HCT116 (cell line): Measurements from ENCODE around the gene VTI1A. TPM values are rescaled to one million over a fixed set of nuclear protein-coding genes. Genes with fewer than 3 reads are reported as not detected.

Source experiments
- ATAC-seq: fragments of 200-7000 bp; cut with Tn5 transposase; 2 replicates; pipeline ENCODE4 v1.9.1; 2020; ENCODE audit warnings: mild to moderate bottlenecking, moderate library complexity
- BruUV-seq: library from RNA; stranded (reverse); fragments of 400-500 nt; replicated peaks from 2 replicates; lab custom pipeline; 2021; lab: Mats Ljungman, UMichigan
- CTCF ChIA-PET: fragments of 300-600 bp; sonication (Branson Sonifier 250); formaldehyde crosslinking; loops from one replicate; lab custom pipeline; 2021; ENCODE audit warnings: antibody characterized with exemption; lab: Charles Lee
- POLR2A ChIA-PET: fragments of 300-600, 350-600 bp; sonication (Branson Sonifier 250); formaldehyde crosslinking; loops from one replicate; lab custom pipeline; 2021; ENCODE audit warnings: antibody characterized with exemption; lab: Charles Lee
- RAD21 ChIA-PET, 2 experiments: fragments of 300-600 bp; sonication (Branson Sonifier 250); formaldehyde crosslinking; loops; one replicate each; lab custom pipeline; 2023; ENCODE audit warnings: low total read pairs in 2 of 2; ENCODE audit not compliant: uncharacterized antibody in 2 of 2, unreplicated experiment in 2 of 2, low non-redundant PET in 1 of 2; lab: Charles Lee
- DNase-seq: peaks from one replicate; pipeline ENCODE4 v3.0.0-alpha.2; 2010; ENCODE audit warnings: low read depth, low spot score
- H2AFZ ChIP-seq: fragments of 200-600 bp; shearing (Covaris generic), sonication (generic); 2 replicates; pipeline ENCODE4 v1.6.1; 2017; ENCODE audit warnings: low read depth, mixed run types, mixed read lengths, antibody characterized with exemption, low read length; ENCODE audit not compliant: poor library complexity, severe bottlenecking
- H3K27ac ChIP-seq: 2 replicates; pipeline ENCODE4 v1.5.1; 2012; ENCODE audit warnings: low read depth, low read length
- H3K27me3 ChIP-seq: fragments of 200-600 bp; sonication (generic); 2 replicates; pipeline ENCODE4 v1.6.1; 2016; ENCODE audit warnings: mixed run types, low read length, mixed read lengths; ENCODE audit not compliant: insufficient read depth
- H3K36me3 ChIP-seq, 2 experiments: fragments of 200-500 bp in 1 of 2; fragments of 200-600 bp in 1 of 2; sonication (Bioruptor generic) in 1 of 2; sonication (generic) in 1 of 2; 2 replicates each; pipeline versions ENCODE4 v1.5.1 to v1.6.1; 2014 to 2016; ENCODE audit warnings: low read length in 2 of 2, inconsistent platforms in 1 of 2, mixed read lengths in 1 of 2, mixed run types in 1 of 2; ENCODE audit not compliant: insufficient read depth in 2 of 2, control insufficient read depth in 1 of 2
- H3K4me1 ChIP-seq, 2 experiments: fragments of 200-600 bp in 1 of 2; sonication (generic) in 1 of 2; 2 replicates each; pipeline versions ENCODE4 v1.5.1 to v1.6.1; 2012 to 2017; ENCODE audit warnings: low read length in 2 of 2, inconsistent platforms in 1 of 2, mild to moderate bottlenecking in 1 of 2, mixed read lengths in 1 of 2, mixed run types in 1 of 2, moderate library complexity in 1 of 2; ENCODE audit not compliant: insufficient read depth in 2 of 2, control insufficient read depth in 1 of 2
- H3K4me2 ChIP-seq: fragments of 200-600 bp; sonication (generic); 2 replicates; pipeline ENCODE4 v1.6.1; 2017; ENCODE audit warnings: mixed run types, low read length, mixed read lengths
- H3K4me3 ChIP-seq, 2 experiments: fragments of 200-600 bp in 1 of 2; sonication (generic) in 1 of 2; replicated peaks in 1 of 2; 2 replicates each; pipeline ENCODE4 v1.5.1; 2011 to 2016; ENCODE audit warnings: low read length in 2 of 2, control low read depth in 1 of 2, low read depth in 1 of 2, mild to moderate bottlenecking in 1 of 2, mixed read lengths in 1 of 2, mixed run types in 1 of 2
- H3K79me2 ChIP-seq: fragments of 200-600 bp; sonication (generic); 2 replicates; pipeline ENCODE4 v1.6.1; 2017; ENCODE audit warnings: mild to moderate bottlenecking, mixed run types, low read length, moderate library complexity, mixed read lengths; ENCODE audit not compliant: insufficient read depth
- H3K9ac ChIP-seq: fragments of 200-600 bp; sonication (generic); 2 replicates; pipeline ENCODE4 v1.6.1; 2016; ENCODE audit warnings: low read length, mixed read lengths
- H3K9me2 ChIP-seq: fragments of 200-600 bp; sonication (generic), shearing (Covaris generic); 2 replicates; pipeline ENCODE4 v1.6.1; 2017; ENCODE audit warnings: mixed run types, mild to moderate bottlenecking, moderate library complexity; ENCODE audit not compliant: insufficient read depth
- H3K9me3 ChIP-seq, 2 experiments: fragments of 200-500 bp in 1 of 2; fragments of 200-600 bp in 1 of 2; sonication (Bioruptor generic) in 1 of 2; sonication (generic) in 1 of 2; 2 replicates each; pipeline ENCODE4 v1.6.1; 2014 to 2017; ENCODE audit warnings: low read length in 2 of 2, mixed read lengths in 2 of 2, inconsistent platforms in 1 of 2, low read depth in 1 of 2, mild to moderate bottlenecking in 1 of 2, mixed run types in 1 of 2, moderate library complexity in 1 of 2; ENCODE audit not compliant: control insufficient read depth in 1 of 2, insufficient read depth in 1 of 2
- H4K20me1 ChIP-seq: fragments of 200-600 bp; sonication (generic), shearing (Covaris generic); 2 replicates; pipeline ENCODE4 v1.6.1; 2017; ENCODE audit warnings: mixed run types, mild to moderate bottlenecking, moderate library complexity; ENCODE audit not compliant: insufficient read depth
- CEBPB ChIP-seq: IDR thresholded peaks from 2 replicates; pipeline ENCODE4 v1.6.1; 2012; ENCODE audit warnings: low read depth
- EGR1 ChIP-seq: IDR thresholded peaks from 2 replicates; pipeline ENCODE4 v1.6.1; 2012; ENCODE audit warnings: low read depth
- ELF1 ChIP-seq: IDR thresholded peaks from 2 replicates; pipeline ENCODE4 v1.6.1; 2012; ENCODE audit warnings: low read depth, borderline replicate concordance
- EZH2 ChIP-seq: fragments of 200-600 bp; sonication (generic); IDR thresholded peaks from 2 replicates; pipeline ENCODE4 v1.6.1; 2017; ENCODE audit warnings: antibody characterized with exemption, mixed run types
- EZH2phosphoT487 ChIP-seq: fragments of 200-600 bp; IDR thresholded peaks from 2 replicates; pipeline ENCODE4 v1.6.1; 2018; ENCODE audit warnings: antibody characterized with exemption, borderline replicate concordance
- FOSL1 ChIP-seq: IDR thresholded peaks from 2 replicates; pipeline ENCODE4 v1.6.1; 2012; ENCODE audit warnings: low read depth
- POLR2AphosphoS5 ChIP-seq: IDR thresholded peaks from 2 replicates; pipeline ENCODE4 v1.6.1; 2011; ENCODE audit warnings: mild to moderate bottlenecking, low read depth, low read length, moderate library complexity
- RAD21 ChIP-seq: IDR thresholded peaks from 2 replicates; pipeline ENCODE4 v1.6.1; 2012; ENCODE audit warnings: low read depth, mild to moderate bottlenecking
- SRF ChIP-seq: IDR thresholded peaks from 2 replicates; pipeline ENCODE4 v1.6.1; 2012; ENCODE audit warnings: low read depth
- TCF7L2 ChIP-seq: IDR thresholded peaks from 2 replicates; pipeline ENCODE4 v1.7.0; 2011; ENCODE audit warnings: borderline replicate concordance, inconsistent platforms; ENCODE audit not compliant: insufficient read depth, insufficient read length; ENCODE audit errors: extremely low read depth
- ZFX ChIP-seq: fragments of 450-650 bp; IDR thresholded peaks from 2 replicates; pipeline ENCODE4 v1.6.1; 2017
- intact Hi-C: fragments of 100-400 bp; cut with micrococcal nuclease; formaldehyde crosslinking; loops from 2 replicates; pipeline ENCODE4 v1.10.0; 2022
- total RNA-seq: library from RNA; stranded (reverse); gene quantifications from one replicate; pipeline ENCODE4 v1.2.1, GENCODE V29; 2021; ENCODE audit not compliant: unreplicated experiment
- TF ChIP-seq, protein P1 (sequence below): IDR thresholded peaks from 2 replicates; pipeline ENCODE4 v1.6.1; 2012
- TF ChIP-seq, protein P2 (sequence below): IDR thresholded peaks from 2 replicates; pipeline ENCODE4 v1.6.1; 2012; ENCODE audit warnings: low read depth
- TF ChIP-seq, protein P3 (sequence below): IDR thresholded peaks from 2 replicates; pipeline ENCODE4 v1.6.1; 2011; ENCODE audit warnings: mild to moderate bottlenecking, low read length, moderate library complexity; ENCODE audit not compliant: insufficient replicate concordance; ENCODE audit errors: extremely low read depth
- TF ChIP-seq, protein P4 (sequence below): IDR thresholded peaks from 2 replicates; pipeline ENCODE4 v1.6.1; 2012

Gene VTI1A
- total RNA-seq, 1 experiment from 2014 or later, result 80.7 TPM

DNA sequence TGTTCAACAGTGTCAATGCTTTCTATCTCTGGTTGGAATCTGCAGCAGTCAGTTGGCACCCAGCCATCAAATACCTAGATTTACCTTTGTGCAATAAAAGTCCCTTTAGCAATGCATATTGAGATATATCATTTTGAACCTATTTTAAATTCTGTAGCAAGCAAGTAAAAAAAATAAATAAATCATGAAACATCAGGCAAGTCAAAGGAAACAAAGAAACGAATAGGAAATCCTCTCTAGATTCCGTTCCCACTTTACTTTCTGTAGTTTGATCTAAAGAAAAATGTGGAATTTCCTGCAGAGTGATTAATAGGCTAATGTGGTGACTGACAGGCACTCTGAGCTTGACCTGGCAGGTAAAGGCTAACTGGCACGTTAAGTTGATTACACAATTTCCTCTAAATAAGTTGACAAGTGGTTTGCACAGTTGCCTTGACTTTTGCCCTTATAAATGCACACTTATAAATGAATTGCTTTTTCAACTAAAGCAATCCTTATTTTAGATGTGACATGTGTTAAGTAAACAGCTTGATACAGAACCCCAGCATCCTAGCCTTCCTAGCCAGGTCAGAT is 294.9 kb downstream of the VTI1A start (continued):
- peak; percentile 50 for TF ChIP-seq TCF7L2
- TF ChIP-seq SRF, result peak; percentile 41; the same call in 1 of the 2 replicates
- peak; percentile 91 for TF ChIP-seq CEBPB
- TF ChIP-seq FOSL1, result peak; percentile 27
- no peak for TF ChIP-seq EZH2
- TF ChIP-seq, all 23 proteins: peak for 9

DNA sequence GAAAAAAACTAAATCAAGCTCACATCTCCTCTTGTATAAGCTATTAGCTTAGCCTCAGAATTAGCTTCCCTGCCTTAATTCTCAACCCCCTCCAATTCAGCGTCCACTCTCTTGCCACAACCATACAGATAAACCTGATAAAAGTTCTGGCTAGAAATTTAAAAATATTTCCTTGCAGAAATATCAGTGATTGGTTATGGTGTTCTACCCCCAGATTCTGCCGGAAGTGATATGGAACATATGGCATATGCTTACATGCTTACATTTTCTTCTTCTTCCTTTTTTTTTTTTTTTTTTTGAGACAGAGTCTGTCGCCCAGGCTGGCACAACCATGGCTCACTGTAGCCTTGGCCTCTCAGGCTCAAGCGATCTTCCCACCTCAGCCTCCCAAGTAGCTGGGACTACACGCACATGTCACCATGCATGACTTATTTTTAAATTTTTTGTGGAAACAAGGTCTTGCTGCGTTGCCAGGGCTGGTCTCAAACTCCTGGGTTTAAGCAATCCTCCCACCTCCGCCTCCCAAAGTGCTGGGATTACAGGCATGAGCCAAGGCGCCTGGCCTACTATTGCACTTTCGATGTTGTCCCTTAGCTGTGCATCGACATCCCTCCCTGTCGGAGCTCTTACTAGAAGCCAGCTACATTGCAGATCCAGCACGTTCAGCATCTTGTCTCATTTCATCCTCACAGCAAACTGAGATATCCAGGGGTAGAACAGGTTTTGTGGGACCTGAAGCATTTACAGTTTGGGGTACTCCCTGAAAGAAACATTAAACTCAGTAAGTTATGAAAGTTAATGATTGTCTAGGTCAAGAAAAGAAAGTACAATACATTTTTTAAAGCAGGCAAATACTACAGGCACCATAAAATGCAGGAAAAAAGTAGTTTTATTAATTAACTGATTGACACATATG is 297.4 kb downstream of the VTI1A start:
- Histone ChIP-seq H3K4me1 (peaks cover 36 to 42% of the 10 kb centered on the region in 2 experiments), H3K27me3 (no peaks in the 10 kb centered on the region), H3K36me3 (peaks cover 0 to 2% of the 10 kb centered on the region in 2 experiments; a peak in 1 of 4 replicates), H3K9me3 (no peaks in the 10 kb centered on the region), H3K4me2 (no peak overlapping the region), H4K20me1 (no peaks in the 10 kb centered on the region), H3K9ac (no peak overlapping the region), H3K9me2 (no peaks in the 10 kb centered on the region), H3K4me3 (no peak overlapping the region), H2AFZ (no peak overlapping the region), H3K79me2 (no peaks in the 10 kb centered on the region), H3K27ac (peak overlapping the region; percentile 56; the same call in 1 of the 2 replicates)
- ChIA-PET CTCF (interaction anchor here (0.9 kb wide), 1 partner anchor 8 kb away, joined by 3 read pairs; no protein-coding TSS in a partner anchor), POLR2A (no interaction called here), RAD21 (interaction anchor here in 1 of 2 experiments (0.7 kb wide), 1 partner anchor 239 kb away, joined by 4 read pairs; no protein-coding TSS in a partner anchor)
- TF ChIP-seq ZFX (no peak), EZH2 (no peak), RAD21 (no peak), EGR1 (no peak), ELF1 (no peak), EZH2phosphoT487 (no peak), TCF7L2 (no peak), CEBPB (no peak), FOSL1 (no peak), POLR2AphosphoS5 (no peak)
- TF ChIP-seq, protein P1, sequence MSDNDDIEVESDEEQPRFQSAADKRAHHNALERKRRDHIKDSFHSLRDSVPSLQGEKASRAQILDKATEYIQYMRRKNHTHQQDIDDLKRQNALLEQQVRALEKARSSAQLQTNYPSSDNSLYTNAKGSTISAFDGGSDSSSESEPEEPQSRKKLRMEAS, result no peak
- TF ChIP-seq, protein P2, sequence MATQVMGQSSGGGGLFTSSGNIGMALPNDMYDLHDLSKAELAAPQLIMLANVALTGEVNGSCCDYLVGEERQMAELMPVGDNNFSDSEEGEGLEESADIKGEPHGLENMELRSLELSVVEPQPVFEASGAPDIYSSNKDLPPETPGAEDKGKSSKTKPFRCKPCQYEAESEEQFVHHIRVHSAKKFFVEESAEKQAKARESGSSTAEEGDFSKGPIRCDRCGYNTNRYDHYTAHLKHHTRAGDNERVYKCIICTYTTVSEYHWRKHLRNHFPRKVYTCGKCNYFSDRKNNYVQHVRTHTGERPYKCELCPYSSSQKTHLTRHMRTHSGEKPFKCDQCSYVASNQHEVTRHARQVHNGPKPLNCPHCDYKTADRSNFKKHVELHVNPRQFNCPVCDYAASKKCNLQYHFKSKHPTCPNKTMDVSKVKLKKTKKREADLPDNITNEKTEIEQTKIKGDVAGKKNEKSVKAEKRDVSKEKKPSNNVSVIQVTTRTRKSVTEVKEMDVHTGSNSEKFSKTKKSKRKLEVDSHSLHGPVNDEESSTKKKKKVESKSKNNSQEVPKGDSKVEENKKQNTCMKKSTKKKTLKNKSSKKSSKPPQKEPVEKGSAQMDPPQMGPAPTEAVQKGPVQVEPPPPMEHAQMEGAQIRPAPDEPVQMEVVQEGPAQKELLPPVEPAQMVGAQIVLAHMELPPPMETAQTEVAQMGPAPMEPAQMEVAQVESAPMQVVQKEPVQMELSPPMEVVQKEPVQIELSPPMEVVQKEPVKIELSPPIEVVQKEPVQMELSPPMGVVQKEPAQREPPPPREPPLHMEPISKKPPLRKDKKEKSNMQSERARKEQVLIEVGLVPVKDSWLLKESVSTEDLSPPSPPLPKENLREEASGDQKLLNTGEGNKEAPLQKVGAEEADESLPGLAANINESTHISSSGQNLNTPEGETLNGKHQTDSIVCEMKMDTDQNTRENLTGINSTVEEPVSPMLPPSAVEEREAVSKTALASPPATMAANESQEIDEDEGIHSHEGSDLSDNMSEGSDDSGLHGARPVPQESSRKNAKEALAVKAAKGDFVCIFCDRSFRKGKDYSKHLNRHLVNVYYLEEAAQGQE, result no peak
- TF ChIP-seq, protein P3, sequence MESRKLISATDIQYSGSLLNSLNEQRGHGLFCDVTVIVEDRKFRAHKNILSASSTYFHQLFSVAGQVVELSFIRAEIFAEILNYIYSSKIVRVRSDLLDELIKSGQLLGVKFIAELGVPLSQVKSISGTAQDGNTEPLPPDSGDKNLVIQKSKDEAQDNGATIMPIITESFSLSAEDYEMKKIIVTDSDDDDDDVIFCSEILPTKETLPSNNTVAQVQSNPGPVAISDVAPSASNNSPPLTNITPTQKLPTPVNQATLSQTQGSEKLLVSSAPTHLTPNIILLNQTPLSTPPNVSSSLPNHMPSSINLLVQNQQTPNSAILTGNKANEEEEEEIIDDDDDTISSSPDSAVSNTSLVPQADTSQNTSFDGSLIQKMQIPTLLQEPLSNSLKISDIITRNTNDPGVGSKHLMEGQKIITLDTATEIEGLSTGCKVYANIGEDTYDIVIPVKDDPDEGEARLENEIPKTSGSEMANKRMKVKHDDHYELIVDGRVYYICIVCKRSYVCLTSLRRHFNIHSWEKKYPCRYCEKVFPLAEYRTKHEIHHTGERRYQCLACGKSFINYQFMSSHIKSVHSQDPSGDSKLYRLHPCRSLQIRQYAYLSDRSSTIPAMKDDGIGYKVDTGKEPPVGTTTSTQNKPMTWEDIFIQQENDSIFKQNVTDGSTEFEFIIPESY, result no peak
- TF ChIP-seq, protein P4, sequence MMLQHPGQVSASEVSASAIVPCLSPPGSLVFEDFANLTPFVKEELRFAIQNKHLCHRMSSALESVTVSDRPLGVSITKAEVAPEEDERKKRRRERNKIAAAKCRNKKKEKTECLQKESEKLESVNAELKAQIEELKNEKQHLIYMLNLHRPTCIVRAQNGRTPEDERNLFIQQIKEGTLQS, result no peak
- ATAC-seq (no peak), DNase-seq (no peak)
- intact Hi-C loops, result loop anchor here (5.0 to 10.0 kb wide), 2 partner anchors 270 to 328 kb away; no protein-coding TSS in a partner anchor
- BruUV-seq, result no TSS peak
